Neural progenitor cell (in vitro differentiated cells): Measurements from ENCODE around the gene LHX2. TPM values are rescaled to one million over a fixed set of nuclear protein-coding genes. Genes with fewer than 3 reads are reported as not detected.
A peak's percentile ranks its signal among the peaks of the same experiment; 100 is the strongest.
"Not testable (repeated sequence)": the region's sequence is repeated elsewhere in the genome, so short reads cannot be mapped to it uniquely, and the experiment has no call there.

ENCODE experiments used
- DNase-seq: peaks from one replicate; pipeline ENCODE4 v3.0.0-alpha.2; 2016; ENCODE audit warnings: low spot score
- H2AFZ ChIP-seq: fragments of 200-600 bp; sonication (generic); replicated peaks from 2 replicates; pipeline ENCODE4 v1.6.1; 2016; ENCODE audit warnings: antibody characterized with exemption
- H3F3A ChIP-seq: fragments of 200-600 bp; sonication (generic); 2 replicates; pipeline ENCODE4 v1.6.1; 2016; ENCODE audit warnings: antibody characterized with exemption, low read depth
- H3K27ac ChIP-seq: fragments of 200-600 bp; sonication (generic); 2 replicates; pipeline ENCODE4 v1.5.1; 2016; ENCODE audit warnings: mild to moderate bottlenecking
- H3K27me3 ChIP-seq: fragments of 200-600 bp; sonication (generic); 2 replicates; pipeline ENCODE4 v1.6.1; 2016; ENCODE audit warnings: mild to moderate bottlenecking, moderate library complexity
- H3K36me3 ChIP-seq: fragments of 200-600 bp; sonication (generic); 2 replicates; pipeline ENCODE4 v1.5.1; 2016
- H3K4me1 ChIP-seq: fragments of 200-600 bp; sonication (generic); 2 replicates; pipeline ENCODE4 v1.6.1; 2016; ENCODE audit warnings: mixed run types
- H3K4me2 ChIP-seq: fragments of 200-600 bp; sonication (generic); 2 replicates; pipeline ENCODE4 v1.6.1; 2016
- H3K4me3 ChIP-seq: fragments of 200-600 bp; sonication (generic); 2 replicates; pipeline ENCODE4 v1.5.1; 2016
- H3K79me2 ChIP-seq: fragments of 200-600 bp; sonication (generic); 2 replicates; pipeline ENCODE4 v1.6.1; 2016; ENCODE audit warnings: low read depth
- H3K9ac ChIP-seq: fragments of 200-600 bp; sonication (generic); 2 replicates; pipeline ENCODE4 v1.6.1; 2016
- H3K9me3 ChIP-seq: fragments of 200-600 bp; sonication (generic); 2 replicates; pipeline ENCODE4 v1.5.1; 2016; ENCODE audit warnings: low read depth
- H4K20me1 ChIP-seq: fragments of 200-600 bp; sonication (generic); 2 replicates; pipeline ENCODE4 v1.6.1; 2016; ENCODE audit warnings: low read depth
- H3K27ac Mint-ChIP-seq: 3 replicates; pipeline ENCODE4 v1.8.0; 2021; ENCODE audit warnings: mixed read lengths
- H3K27me3 Mint-ChIP-seq: 2 replicates; pipeline ENCODE4 v1.8.0; 2022; ENCODE audit warnings: low read depth, mild to moderate bottlenecking, inconsistent platforms, moderate library complexity, mixed read lengths; ENCODE audit not compliant: insufficient read depth
- H3K36me3 Mint-ChIP-seq: 3 replicates; pipeline ENCODE4 v1.8.0; 2021; ENCODE audit warnings: mixed read lengths
- H3K4me1 Mint-ChIP-seq: 3 replicates; pipeline ENCODE4 v1.8.0; 2021; ENCODE audit warnings: mixed read lengths
- H3K4me3 Mint-ChIP-seq: 3 replicates; pipeline ENCODE4 v1.8.0; 2021; ENCODE audit warnings: mild to moderate bottlenecking, moderate library complexity, mixed read lengths
- H3K9me3 Mint-ChIP-seq: 3 replicates; pipeline ENCODE4 v1.8.0; 2020; ENCODE audit warnings: mixed read lengths
- EZH2 ChIP-seq: fragments of 200-600 bp; sonication (generic); IDR thresholded peaks from 2 replicates; pipeline ENCODE4 v1.6.1; 2017; ENCODE audit warnings: antibody characterized with exemption, mild to moderate bottlenecking, moderate library complexity
- EZH2phosphoT487 ChIP-seq: fragments of 200-600 bp; sonication (generic); IDR thresholded peaks from 2 replicates; pipeline ENCODE4 v1.6.1; 2017; ENCODE audit warnings: antibody characterized with exemption
- total RNA-seq: library from RNA; depleted of rRNA; stranded (reverse); fragments of >200 nt; gene quantifications from 2 replicates; pipeline ENCODE4 v1.2.3, GENCODE V29; 2015; ENCODE audit warnings: low replicate concordance
- TF ChIP-seq, protein P1 (sequence below): fragments of 200-600 bp; sonication (generic); IDR thresholded peaks from 2 replicates; pipeline ENCODE4 v1.5.1; 2017; ENCODE audit warnings: antibody characterized with exemption, mild to moderate bottlenecking

Gene LHX2
- total RNA-seq, 1 donor from 2014 or later = 36.3 TPM

GRCh38 chr9:123990427-123990826 lies 21.1 kb upstream of the LHX2 start:
- no peaks in the 10 kb centered on the region for H3K36me3 Mint-ChIP-seq
- Histone ChIP-seq H3K27ac (no peak overlapping the region), H3F3A (no peaks in the 10 kb centered on the region), H3K9ac (no peak overlapping the region), H3K36me3 (no peaks in the 10 kb centered on the region), H3K4me2 (no peak overlapping the region), H3K4me3 (no peak overlapping the region), H3K27me3 (peaks cover 70% of the 10 kb centered on the region), H3K4me1 (no peaks in the 10 kb centered on the region), H2AFZ (no peak overlapping the region), H3K9me3 (no peaks in the 10 kb centered on the region), H3K79me2 (no peaks in the 10 kb centered on the region), H4K20me1 (no peaks in the 10 kb centered on the region)
- H3K4me1 Mint-ChIP-seq = no peaks in the 10 kb centered on the region
- H3K27ac Mint-ChIP-seq = no peak overlapping the region
- no peaks in the 10 kb centered on the region for H3K9me3 Mint-ChIP-seq
- DNase-seq = no peak
- peaks cover 42% of the 10 kb centered on the region for H3K27me3 Mint-ChIP-seq
- TF ChIP-seq EZH2phosphoT487 (no peak), EZH2 (no peak)
- TF ChIP-seq, protein P1, sequence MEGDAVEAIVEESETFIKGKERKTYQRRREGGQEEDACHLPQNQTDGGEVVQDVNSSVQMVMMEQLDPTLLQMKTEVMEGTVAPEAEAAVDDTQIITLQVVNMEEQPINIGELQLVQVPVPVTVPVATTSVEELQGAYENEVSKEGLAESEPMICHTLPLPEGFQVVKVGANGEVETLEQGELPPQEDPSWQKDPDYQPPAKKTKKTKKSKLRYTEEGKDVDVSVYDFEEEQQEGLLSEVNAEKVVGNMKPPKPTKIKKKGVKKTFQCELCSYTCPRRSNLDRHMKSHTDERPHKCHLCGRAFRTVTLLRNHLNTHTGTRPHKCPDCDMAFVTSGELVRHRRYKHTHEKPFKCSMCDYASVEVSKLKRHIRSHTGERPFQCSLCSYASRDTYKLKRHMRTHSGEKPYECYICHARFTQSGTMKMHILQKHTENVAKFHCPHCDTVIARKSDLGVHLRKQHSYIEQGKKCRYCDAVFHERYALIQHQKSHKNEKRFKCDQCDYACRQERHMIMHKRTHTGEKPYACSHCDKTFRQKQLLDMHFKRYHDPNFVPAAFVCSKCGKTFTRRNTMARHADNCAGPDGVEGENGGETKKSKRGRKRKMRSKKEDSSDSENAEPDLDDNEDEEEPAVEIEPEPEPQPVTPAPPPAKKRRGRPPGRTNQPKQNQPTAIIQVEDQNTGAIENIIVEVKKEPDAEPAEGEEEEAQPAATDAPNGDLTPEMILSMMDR = no peak
- no peak overlapping the region for H3K4me3 Mint-ChIP-seq

DNA sequence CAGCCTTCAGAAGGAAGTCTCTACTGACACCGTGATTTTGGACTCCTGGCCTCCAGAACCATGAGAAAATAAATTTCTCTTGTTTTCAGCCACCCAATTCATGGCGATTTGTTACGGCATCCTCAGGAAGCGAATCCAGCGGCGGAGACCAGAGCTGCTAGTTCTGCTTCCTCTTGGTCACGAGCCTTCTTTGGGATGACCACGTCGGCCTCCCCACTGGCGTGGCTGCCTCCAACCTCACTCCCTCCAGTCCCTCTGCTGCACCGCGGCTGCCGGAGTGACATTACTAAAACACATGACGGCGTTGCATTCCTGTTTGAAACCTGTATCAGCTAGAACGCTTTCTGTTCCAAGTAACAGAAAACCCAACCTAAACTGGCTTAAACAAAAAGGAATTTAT lies 18.9 kb upstream of the LHX2 start:
- not testable (repeated sequence) for H3K4me1 Mint-ChIP-seq, H3K4me3 Mint-ChIP-seq, H3K4me2 ChIP-seq, H2AFZ ChIP-seq, H3K9me3 Mint-ChIP-seq, H3K9ac ChIP-seq, DNase-seq, H3K4me3 ChIP-seq, H3K27ac ChIP-seq, H3K9me3 ChIP-seq, H4K20me1 ChIP-seq, H3K36me3 Mint-ChIP-seq, H3K27ac Mint-ChIP-seq, H3K36me3 ChIP-seq, H3K79me2 ChIP-seq
- H3K27me3 ChIP-seq = peaks cover 72% of the 10 kb centered on the region
- peaks cover 15% of the 10 kb centered on the region for H3K4me1 ChIP-seq
- H3K27me3 Mint-ChIP-seq = peaks cover 54% of the 10 kb centered on the region
- peaks cover 15% of the 10 kb centered on the region for H3F3A ChIP-seq

- DNase-seq = peak; percentile 42
- no peaks in the 10 kb centered on the region for H3K9me3 ChIP-seq
- H3K4me1 Mint-ChIP-seq = peaks cover 38% of the 10 kb centered on the region
- no peak overlapping the region for H3K27ac Mint-ChIP-seq
- peak overlapping the region; percentile 99 for H3K4me2 ChIP-seq
- no peaks in the 10 kb centered on the region for H3K36me3 ChIP-seq
- H4K20me1 ChIP-seq = peaks cover 16% of the 10 kb centered on the region
- peak overlapping the region; percentile 52 for H3K4me3 Mint-ChIP-seq
- TF ChIP-seq EZH2phosphoT487 (no peak), EZH2 (no peak)
- TF ChIP-seq, protein P1 = no peak
- H3K4me1 ChIP-seq = peaks cover 44% of the 10 kb centered on the region
- H2AFZ ChIP-seq = no peak overlapping the region
- no peaks in the 10 kb centered on the region for H3K36me3 Mint-ChIP-seq
- no peak overlapping the region for H3K27ac ChIP-seq
- H3F3A ChIP-seq = peaks cover 49% of the 10 kb centered on the region
- H3K4me3 ChIP-seq = no peak overlapping the region
- H3K27me3 ChIP-seq = peaks cover 76% of the 10 kb centered on the region
- no peak overlapping the region for H3K9ac ChIP-seq
- peaks cover 72% of the 10 kb centered on the region for H3K27me3 Mint-ChIP-seq
- peaks cover 6% of the 10 kb centered on the region for H3K9me3 Mint-ChIP-seq
- H3K79me2 ChIP-seq = peaks cover 6% of the 10 kb centered on the region
Observed at GRCh38 chr9:123996731-123997421, 14.7 kb upstream of the LHX2 start.

DNA sequence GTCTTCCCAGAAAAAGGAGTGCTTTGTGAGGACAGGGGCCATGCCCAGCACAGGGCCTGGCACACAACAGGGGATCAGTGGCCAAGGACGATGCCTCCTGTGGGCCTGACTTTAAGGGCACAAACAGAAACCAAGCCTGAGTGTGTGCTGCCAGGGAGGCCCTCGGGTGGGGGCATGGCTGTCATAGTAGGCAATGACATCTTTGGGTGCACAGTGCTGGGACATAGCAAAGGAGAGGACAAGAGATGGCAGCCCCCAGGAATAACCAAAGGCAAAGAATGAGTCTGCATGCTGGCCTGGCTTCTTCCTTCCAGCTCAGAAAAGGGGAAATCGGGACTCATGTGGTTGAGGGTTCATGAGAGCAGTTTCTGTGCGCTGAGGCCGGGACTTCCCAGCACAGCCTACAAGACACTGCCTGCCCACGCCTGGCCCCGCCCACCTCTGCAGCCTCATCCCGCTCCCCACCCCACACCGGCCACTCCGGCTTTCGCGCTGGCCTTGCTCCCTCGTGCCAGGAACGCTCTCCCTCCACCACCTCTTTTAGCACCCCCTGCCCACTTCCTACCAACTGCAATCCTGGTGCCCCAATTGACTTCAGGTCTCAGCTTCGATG lies 13.8 kb upstream of the LHX2 start:
- Histone ChIP-seq H3K4me2 (peak overlapping the region; percentile 99), H3K9ac (no peak overlapping the region), H3K9me3 (no peaks in the 10 kb centered on the region), H3K27me3 (peaks cover 85% of the 10 kb centered on the region), H3F3A (peaks cover 55% of the 10 kb centered on the region), H3K4me3 (peak overlapping the region; percentile 80), H2AFZ (no peak overlapping the region), H3K27ac (no peak overlapping the region), H3K36me3 (no peaks in the 10 kb centered on the region), H3K79me2 (peaks cover 15% of the 10 kb centered on the region), H3K4me1 (peaks cover 53% of the 10 kb centered on the region), H4K20me1 (peaks cover 21% of the 10 kb centered on the region)
- DNase-seq = peak; percentile 64
- Mint-ChIP-seq H3K27me3 (peaks cover 81% of the 10 kb centered on the region), H3K9me3 (peaks cover 6% of the 10 kb centered on the region), H3K27ac (no peak overlapping the region), H3K36me3 (no peaks in the 10 kb centered on the region), H3K4me3 (peak overlapping the region; percentile 85), H3K4me1 (peaks cover 38% of the 10 kb centered on the region)
- peak; percentile 15 for TF ChIP-seq EZH2phosphoT487
- TF ChIP-seq, protein P1 = no peak
- no peak for TF ChIP-seq EZH2
